Endothelial cell of umbilical vein (primary cell): ENCODE data around the gene NAGLU. TPM values are rescaled to one million over a fixed set of nuclear protein-coding genes. Genes with fewer than 3 reads are reported as not detected.

Experiments
- BruUV-seq: library from RNA; stranded (reverse); fragments of 400-500 nt; replicated peaks from 2 replicates; lab custom pipeline; 2021; lab: Mats Ljungman, UMichigan
- CTCF ChIA-PET: fragments of 300-600, 350-600 bp; sonication (Branson Sonifier 250); formaldehyde crosslinking; loops from one replicate; lab custom pipeline; 2021; ENCODE audit warnings: antibody characterized with exemption, inconsistent platforms; lab: Charles Lee
- POLR2A ChIA-PET: fragments of 300-600, 350-600 bp; sonication (Branson Sonifier 250); formaldehyde crosslinking; loops from one replicate; lab custom pipeline; 2021; ENCODE audit warnings: antibody characterized with exemption, inconsistent platforms; lab: Charles Lee
- DNase-seq: peaks from one replicate; pipeline ENCODE4 v3.0.0-alpha.2; 2011; ENCODE audit warnings: low read depth, low spot score
- FAIRE-seq: peaks from 2 replicates; lab custom pipeline; 2011; peaks lifted over from hg19 to GRCh38; lab: Jason Lieb, UNC
- H2AFZ ChIP-seq: 2 replicates; pipeline ENCODE4 v1.6.0; 2012; ENCODE audit warnings: low read depth, low read length, control low read depth, inconsistent platforms
- H3K27ac ChIP-seq: 2 replicates; pipeline ENCODE4 v1.5.1; 2011; ENCODE audit warnings: low read depth, mild to moderate bottlenecking, control low read depth, low read length, moderate library complexity; ENCODE audit not compliant: insufficient read depth
- H3K27me3 ChIP-seq, 2 experiments: 2 replicates each; pipeline versions ENCODE4 v1.6.0 to v1.6.1; 2011; ENCODE audit warnings: low read length in 2 of 2, mixed read lengths in 1 of 2; ENCODE audit not compliant: control insufficient read depth in 2 of 2, insufficient read depth in 2 of 2
- H3K36me3 ChIP-seq, 2 experiments: 2 replicates in 1 of 2; 3 replicates in 1 of 2; pipeline ENCODE4 v1.5.1; 2011; ENCODE audit warnings: low read length in 2 of 2, mild to moderate bottlenecking in 1 of 2, moderate library complexity in 1 of 2; ENCODE audit not compliant: control insufficient read depth in 2 of 2, insufficient read depth in 2 of 2; ENCODE audit errors: extremely low read depth in 1 of 2
- H3K4me1 ChIP-seq: 3 replicates; pipeline ENCODE4 v1.5.1; 2011; ENCODE audit warnings: mild to moderate bottlenecking, low read length; ENCODE audit not compliant: control insufficient read depth, insufficient read depth; ENCODE audit errors: extremely low read depth
- H3K4me2 ChIP-seq: 2 replicates; pipeline ENCODE4 v1.6.1; 2011; ENCODE audit warnings: low read length, control low read depth, mixed read lengths; ENCODE audit not compliant: insufficient read depth
- H3K4me3 ChIP-seq, 3 experiments: fragments of 200-600 bp in 1 of 3; sonication (generic), shearing (Covaris generic) in 1 of 3; replicated peaks in 1 of 3; 2 replicates each; pipeline ENCODE4 v1.5.1; 2011 to 2016; ENCODE audit warnings: control low read depth in 3 of 3, low read length in 3 of 3, mild to moderate bottlenecking in 2 of 3, inconsistent platforms in 1 of 3, low read depth in 1 of 3, moderate library complexity in 1 of 3; ENCODE audit not compliant: insufficient read depth in 1 of 3
- H3K79me2 ChIP-seq: 2 replicates; pipeline ENCODE4 v1.6.0; 2012; ENCODE audit warnings: low read length, inconsistent platforms; ENCODE audit not compliant: control insufficient read depth, insufficient read depth
- H3K9ac ChIP-seq: replicated peaks from 2 replicates; pipeline ENCODE3; 2011; ENCODE audit warnings: low read length, control low read depth; ENCODE audit not compliant: insufficient read depth; ENCODE audit errors: extremely low read depth
- H3K9me1 ChIP-seq: replicated peaks from 3 replicates; pipeline ENCODE4 v1.6.0; 2011; ENCODE audit warnings: mild to moderate bottlenecking, low read length; ENCODE audit not compliant: control insufficient read depth, insufficient read depth; ENCODE audit errors: extremely low read depth
- H3K9me3 ChIP-seq: replicated peaks from 2 replicates; pipeline ENCODE4 v1.5.1; 2012; ENCODE audit warnings: low read length, inconsistent platforms; ENCODE audit not compliant: control insufficient read depth, insufficient read depth
- H4K20me1 ChIP-seq: replicated peaks from 2 replicates; pipeline ENCODE3; 2011; ENCODE audit warnings: mild to moderate bottlenecking, low read length; ENCODE audit not compliant: control insufficient read depth, insufficient read depth; ENCODE audit errors: extremely low read depth
- CTCF ChIP-seq, 2 donors: IDR thresholded peaks; 1 replicate in 1 of 2; 2 replicates in 1 of 2; pipeline ENCODE4 v1.5.1; 2011; ENCODE audit warnings: low read length in 2 of 2, mild to moderate bottlenecking in 2 of 2, moderate library complexity in 2 of 2, control low read depth in 1 of 2, inconsistent platforms in 1 of 2, low read depth in 1 of 2; ENCODE audit not compliant: insufficient read depth in 1 of 2; ENCODE audit errors: extremely low read depth in 1 of 2
- EZH2 ChIP-seq: IDR thresholded peaks from 2 replicates; pipeline ENCODE4 v1.6.1; 2012; ENCODE audit warnings: borderline replicate concordance, low read depth, mild to moderate bottlenecking, moderate library complexity, low read length, inconsistent platforms; ENCODE audit not compliant: severe bottlenecking
- FOS ChIP-seq: IDR thresholded peaks from 2 replicates; pipeline ENCODE4 v1.6.1; 2011; ENCODE audit warnings: mild to moderate bottlenecking, low read length, moderate library complexity, borderline replicate concordance; ENCODE audit not compliant: insufficient read depth
- GATA2 ChIP-seq: IDR thresholded peaks from 2 replicates; pipeline ENCODE4 v1.7.0; 2011; ENCODE audit warnings: low read depth, mild to moderate bottlenecking, moderate library complexity, mixed read lengths, low read length; ENCODE audit not compliant: insufficient read length, insufficient read depth
- JUN ChIP-seq: IDR thresholded peaks from 2 replicates; pipeline ENCODE4 v1.6.1; 2011; ENCODE audit warnings: borderline replicate concordance, low read depth; ENCODE audit not compliant: insufficient read length, insufficient read depth
- MYC ChIP-seq: IDR thresholded peaks from one replicate; pipeline ENCODE4 v1.6.1; 2011; ENCODE audit warnings: mild to moderate bottlenecking, low read depth, low read length
- POLR2A ChIP-seq: IDR thresholded peaks from 2 replicates; pipeline ENCODE4 v1.6.1; 2012; ENCODE audit warnings: low read depth, mild to moderate bottlenecking, control low read depth, low read length
- POLR2AphosphoS5 ChIP-seq: IDR thresholded peaks from 2 replicates; pipeline ENCODE4 v1.6.1; 2012; ENCODE audit warnings: low read depth, mild to moderate bottlenecking, control low read depth, low read length, moderate library complexity; ENCODE audit not compliant: insufficient read depth
- dilution Hi-C: fragments of 300-500 bp; cut with MboI; formaldehyde crosslinking; loops from one replicate; pipeline ENCODE4 v1.15.0; 2019; ENCODE audit warnings: low sequenced_read_pairs; ENCODE audit not compliant: extremely low pct_ligation_motif_present
- intact Hi-C: fragments of 100-400 bp; cut with micrococcal nuclease; formaldehyde crosslinking; loops from one replicate; pipeline ENCODE4 v1.10.0; 2022
- polyA plus RNA-seq, 4 experiments: library from polyadenylated mRNA; depleted of rRNA in 3 of 4; stranded (reverse) in 3 of 4; unstranded in 1 of 4; fragments of >200 nt; gene quantifications; 2 replicates each; pipeline versions ENCODE4 v1.2.1 to v1.2.3, GENCODE V29; 2011 to 2012; ENCODE audit warnings: missing spikeins in 1 of 4
- total RNA-seq: library from RNA; stranded (reverse); gene quantifications from 2 replicates; pipeline ENCODE4 v1.2.3, GENCODE V29; 2021
- TF ChIP-seq, protein P1 (sequence below): IDR thresholded peaks from 2 replicates; pipeline ENCODE4 v1.6.1; 2011; ENCODE audit not compliant: insufficient read depth, insufficient read length

Gene NAGLU
- total and polyA plus RNA-seq, 2 donors (not counting 3 experiments of a cell fraction or from before 2014, with no cell fraction given): 50.2 to 54.2 TPM

DNA sequence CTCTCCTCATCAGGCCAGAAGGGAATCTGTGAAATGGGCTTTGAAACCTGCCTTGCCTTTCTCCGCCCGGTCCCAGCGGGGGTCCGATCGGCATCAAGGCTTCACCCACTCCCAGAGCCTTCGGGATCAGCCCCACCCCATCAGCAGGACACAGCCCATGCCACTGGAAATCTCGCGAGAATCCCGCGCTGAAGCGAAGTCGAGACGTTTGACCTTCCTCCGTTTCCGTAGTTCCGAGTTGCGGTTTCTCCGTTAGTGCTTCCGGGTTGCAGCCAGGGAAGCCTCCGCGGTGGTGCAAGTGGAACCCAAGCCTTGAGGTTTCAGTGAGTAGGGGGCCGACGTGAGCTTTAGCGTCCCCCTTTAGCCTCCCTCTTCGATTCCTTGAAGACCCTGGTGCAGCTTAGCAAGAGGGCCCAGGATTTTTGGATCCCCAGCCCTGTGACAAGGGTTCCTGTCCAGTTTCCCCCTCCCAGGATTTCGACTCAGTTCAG, 25.9 kb downstream of the NAGLU start, which contains the start of gene COASY:
COASY (plus strand) TSS at position 252 of the 491 bp plus-strand sequence. CDS start 475 bp downstream, outside the sequence.
- CTCF ChIA-PET: no interaction called here
- Histone ChIP-seq H3K79me2 (peaks cover 19% of the 10 kb centered on the region), H3K27me3 (no peaks in the 10 kb centered on the region), H3K4me3 (peak within 1 kb of the TSS; percentile 79 to 88 (median 88)), H3K4me2 (peak within 1 kb of the TSS; percentile 75), H2AFZ (peak within 1 kb of the TSS; percentile 77), H3K27ac (peak within 1 kb of the TSS; percentile 72), H3K9me3 (no peaks in the 10 kb centered on the region), H3K9ac (peak within 1 kb of the TSS; percentile 90), H3K9me1 (no peaks in the 10 kb centered on the region), H3K4me1 (peaks cover 24% of the 10 kb centered on the region), H4K20me1 (no peaks in the 10 kb centered on the region), H3K36me3 (peaks cover 4 to 21% of the 10 kb centered on the region in 2 experiments)
- dilution Hi-C loops: no loop called here
- FAIRE-seq (peak; percentile 99), DNase-seq (peak; percentile 97)
- no TSS peak for BruUV-seq
- intact Hi-C loops: no loop called here
- POLR2A ChIA-PET: no interaction called here
- TF ChIP-seq FOS: no peak
- TF ChIP-seq MYC: no peak
- no peak for TF ChIP-seq CTCF (IDR thresholded peaks at IDR 0.05; ENCODE audit: extremely low read depth in 1 of 2, insufficient read depth in 1 of 2, low read depth in 1 of 2, low read length in 2 of 2)
- TF ChIP-seq, protein P1, sequence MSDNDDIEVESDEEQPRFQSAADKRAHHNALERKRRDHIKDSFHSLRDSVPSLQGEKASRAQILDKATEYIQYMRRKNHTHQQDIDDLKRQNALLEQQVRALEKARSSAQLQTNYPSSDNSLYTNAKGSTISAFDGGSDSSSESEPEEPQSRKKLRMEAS: peak; percentile 41
- peak; percentile 83 for TF ChIP-seq POLR2A
- no peak for TF ChIP-seq JUN
- TF ChIP-seq POLR2AphosphoS5: peak; percentile 81
- no peak for TF ChIP-seq EZH2
- TF ChIP-seq GATA2: no peak
